PC-9 (cell line): ENCODE data around the gene PRSS21. TPM values are rescaled to one million over a fixed set of nuclear protein-coding genes. Genes with fewer than 3 reads are reported as not detected.

Experiments used
- BruUV-seq: library from RNA; stranded (reverse); fragments of 400-500 nt; replicated peaks from 2 replicates; lab custom pipeline; 2021; lab: Mats Ljungman, UMichigan
- CTCF ChIA-PET: fragments of 300-600 bp; sonication (Branson Sonifier 250); formaldehyde crosslinking; loops from one replicate; lab custom pipeline; 2022; ENCODE audit warnings: antibody characterized with exemption; lab: Charles Lee
- POLR2A ChIA-PET: fragments of 300-600 bp; sonication (Branson Sonifier 250); formaldehyde crosslinking; loops from one replicate; lab custom pipeline; 2022; ENCODE audit warnings: antibody characterized with exemption; ENCODE audit not compliant: unreplicated experiment; lab: Charles Lee
- DNase-seq, 2 experiments: peaks; one replicate each; pipeline versions ENCODE4 v3.0.0 to v3.0.0-alpha.2; 2015 to 2022; ENCODE audit warnings: mixed read lengths in 1 of 2
- H2AFZ ChIP-seq: fragments of 200-600 bp; sonication (generic); 2 replicates; pipeline ENCODE4 v1.8.1; 2017; ENCODE audit warnings: antibody characterized with exemption
- H3F3A ChIP-seq: fragments of 200-600 bp; sonication (generic); 2 replicates; pipeline ENCODE4 v1.8.1; 2017; ENCODE audit warnings: antibody characterized with exemption, mild to moderate bottlenecking, low read depth; ENCODE audit not compliant: insufficient read depth
- H3K27ac ChIP-seq: fragments of 200-600 bp; sonication (generic); 2 replicates; pipeline ENCODE4 v1.6.1; 2016; ENCODE audit warnings: mixed run types
- H3K27me3 ChIP-seq: fragments of 200-600 bp; sonication (generic); 2 replicates; pipeline ENCODE4 v1.6.1; 2016; ENCODE audit warnings: low read depth, mixed run types; ENCODE audit not compliant: insufficient read depth
- H3K36me3 ChIP-seq: fragments of 200-600 bp; sonication (generic); 2 replicates; pipeline ENCODE4 v1.6.1; 2016; ENCODE audit warnings: low read depth, mixed run types
- H3K4me1 ChIP-seq: fragments of 200-600 bp; sonication (generic); replicated peaks from 2 replicates; pipeline ENCODE4 v1.6.1; 2016; ENCODE audit warnings: mixed run types; ENCODE audit not compliant: insufficient read depth
- H3K4me2 ChIP-seq: fragments of 200-600 bp; sonication (generic); 2 replicates; pipeline ENCODE4 v1.6.1; 2017; ENCODE audit warnings: mixed run types
- H3K4me3 ChIP-seq: fragments of 200-600 bp; sonication (generic); 2 replicates; pipeline ENCODE4 v1.6.1; 2016; ENCODE audit warnings: mixed run types
- H3K79me2 ChIP-seq: fragments of 200-600 bp; sonication (generic); 2 replicates; pipeline ENCODE4 v1.6.1; 2017; ENCODE audit warnings: low read depth, mixed run types
- H3K9me2 ChIP-seq: fragments of 200-600 bp; sonication (generic); 2 replicates; pipeline ENCODE4 v1.8.1; 2017; ENCODE audit warnings: mild to moderate bottlenecking; ENCODE audit not compliant: insufficient read depth
- H3K9me3 ChIP-seq: fragments of 200-600 bp; sonication (generic); 2 replicates; pipeline ENCODE4 v1.8.1; 2016; ENCODE audit warnings: low read depth; ENCODE audit not compliant: insufficient read depth
- H4K20me1 ChIP-seq: fragments of 200-600 bp; sonication (generic); 2 replicates; pipeline ENCODE4 v1.8.1; 2017; ENCODE audit not compliant: insufficient read depth
- EZH2 ChIP-seq: fragments of 200-600 bp; sonication (generic); IDR thresholded peaks from 2 replicates; pipeline ENCODE4 v1.8.0; 2017; ENCODE audit warnings: antibody characterized with exemption, low read depth
- intact Hi-C: fragments of 100-400 bp; cut with micrococcal nuclease; formaldehyde crosslinking; loops from one replicate; pipeline ENCODE4 v1.10.0; 2022; ENCODE audit not compliant: unreplicated experiment
- total RNA-seq: library from RNA; stranded (reverse); gene quantifications from 2 replicates; pipeline ENCODE4 v1.2.3, GENCODE V29; 2021
- TF ChIP-seq, protein P1 (sequence below): fragments of 200-600 bp; sonication (generic); conservative IDR thresholded peaks from 2 replicates; pipeline ENCODE4 v1.6.1; 2017; ENCODE audit warnings: mixed run types, antibody characterized with exemption, mild to moderate bottlenecking, moderate library complexity

PRSS21 gene
- total RNA-seq, 1 experiment from 2014 or later: 61.2 TPM

DNA sequence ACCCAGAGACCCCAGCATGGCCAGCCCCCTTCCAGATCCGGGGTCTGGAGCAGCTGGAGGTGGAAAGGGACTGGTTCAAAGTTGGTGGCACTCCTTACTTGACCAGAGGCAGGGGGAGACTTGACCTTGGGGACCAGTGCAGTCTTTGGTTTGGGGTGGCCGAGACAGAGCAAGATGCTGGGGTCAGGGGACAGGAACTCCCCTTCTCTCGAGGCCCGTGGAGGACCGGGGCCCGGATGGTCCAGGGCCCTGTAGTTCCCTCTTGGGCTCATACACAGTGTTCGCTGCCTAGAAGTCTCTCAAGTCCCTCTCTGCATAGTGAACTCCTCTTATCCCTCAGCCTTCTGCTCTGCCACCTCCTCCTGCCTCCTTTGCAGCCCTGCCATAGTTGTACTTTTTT, 29.1 kb upstream of the PRSS21 start:
- TF ChIP-seq, protein P1, sequence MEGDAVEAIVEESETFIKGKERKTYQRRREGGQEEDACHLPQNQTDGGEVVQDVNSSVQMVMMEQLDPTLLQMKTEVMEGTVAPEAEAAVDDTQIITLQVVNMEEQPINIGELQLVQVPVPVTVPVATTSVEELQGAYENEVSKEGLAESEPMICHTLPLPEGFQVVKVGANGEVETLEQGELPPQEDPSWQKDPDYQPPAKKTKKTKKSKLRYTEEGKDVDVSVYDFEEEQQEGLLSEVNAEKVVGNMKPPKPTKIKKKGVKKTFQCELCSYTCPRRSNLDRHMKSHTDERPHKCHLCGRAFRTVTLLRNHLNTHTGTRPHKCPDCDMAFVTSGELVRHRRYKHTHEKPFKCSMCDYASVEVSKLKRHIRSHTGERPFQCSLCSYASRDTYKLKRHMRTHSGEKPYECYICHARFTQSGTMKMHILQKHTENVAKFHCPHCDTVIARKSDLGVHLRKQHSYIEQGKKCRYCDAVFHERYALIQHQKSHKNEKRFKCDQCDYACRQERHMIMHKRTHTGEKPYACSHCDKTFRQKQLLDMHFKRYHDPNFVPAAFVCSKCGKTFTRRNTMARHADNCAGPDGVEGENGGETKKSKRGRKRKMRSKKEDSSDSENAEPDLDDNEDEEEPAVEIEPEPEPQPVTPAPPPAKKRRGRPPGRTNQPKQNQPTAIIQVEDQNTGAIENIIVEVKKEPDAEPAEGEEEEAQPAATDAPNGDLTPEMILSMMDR: no peak
- no peak for TF ChIP-seq EZH2
- Histone ChIP-seq H3K9me3 (no peaks in the 10 kb centered on the region), H3K4me1 (no peaks in the 10 kb centered on the region), H2AFZ (no peak overlapping the region), H4K20me1 (no peaks in the 10 kb centered on the region), H3K27me3 (peaks cover 3% of the 10 kb centered on the region; the same call in 1 of the 2 replicates), H3K36me3 (no peaks in the 10 kb centered on the region), H3K4me2 (no peak overlapping the region), H3K9me2 (no peaks in the 10 kb centered on the region), H3K79me2 (no peaks in the 10 kb centered on the region), H3K4me3 (no peak overlapping the region), H3F3A (peaks cover 12% of the 10 kb centered on the region; the same call in 1 of the 2 replicates), H3K27ac (no peak overlapping the region)
- DNase-seq: no peak
- intact Hi-C loops: no loop called here
- POLR2A ChIA-PET: no interaction called here
- BruUV-seq: no TSS peak
- CTCF ChIA-PET: no interaction called here

DNA sequence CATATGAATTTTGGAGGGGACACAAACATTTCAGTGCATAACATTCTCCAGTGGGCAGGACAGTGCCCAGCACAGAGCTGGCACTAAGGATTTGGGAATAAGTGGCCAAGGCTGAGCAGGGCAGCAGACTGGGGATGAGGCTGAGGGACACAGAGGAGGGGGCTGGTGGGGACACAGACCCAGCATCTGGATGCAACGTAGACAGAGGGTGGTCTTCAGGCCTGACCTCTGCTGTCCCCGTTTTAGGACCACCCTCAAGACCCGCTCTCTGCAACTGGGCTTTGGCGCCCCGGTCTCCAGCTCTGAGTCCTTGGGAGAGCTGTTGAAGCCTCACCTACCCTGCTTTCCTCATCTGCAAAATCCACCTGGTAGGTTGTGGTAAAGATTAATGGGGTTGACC, 26.4 kb upstream of the PRSS21 start:
- no peak for DNase-seq
- Histone ChIP-seq H3K4me2 (no peak overlapping the region), H4K20me1 (no peaks in the 10 kb centered on the region), H3K4me1 (peaks cover 26% of the 10 kb centered on the region), H3K79me2 (no peaks in the 10 kb centered on the region), H3K4me3 (no peak overlapping the region), H3K27ac (no peak overlapping the region), H3F3A (peaks cover 37% of the 10 kb centered on the region), H3K9me3 (no peaks in the 10 kb centered on the region), H3K27me3 (peaks cover 3% of the 10 kb centered on the region; the same call in 1 of the 2 replicates), H3K36me3 (no peaks in the 10 kb centered on the region), H3K9me2 (no peaks in the 10 kb centered on the region), H2AFZ (no peak overlapping the region)
- intact Hi-C loops: no loop called here
- TF ChIP-seq, protein P1: no peak
- no peak for TF ChIP-seq EZH2
- POLR2A ChIA-PET: no interaction called here
- CTCF ChIA-PET: no interaction called here
- BruUV-seq: no TSS peak

DNA sequence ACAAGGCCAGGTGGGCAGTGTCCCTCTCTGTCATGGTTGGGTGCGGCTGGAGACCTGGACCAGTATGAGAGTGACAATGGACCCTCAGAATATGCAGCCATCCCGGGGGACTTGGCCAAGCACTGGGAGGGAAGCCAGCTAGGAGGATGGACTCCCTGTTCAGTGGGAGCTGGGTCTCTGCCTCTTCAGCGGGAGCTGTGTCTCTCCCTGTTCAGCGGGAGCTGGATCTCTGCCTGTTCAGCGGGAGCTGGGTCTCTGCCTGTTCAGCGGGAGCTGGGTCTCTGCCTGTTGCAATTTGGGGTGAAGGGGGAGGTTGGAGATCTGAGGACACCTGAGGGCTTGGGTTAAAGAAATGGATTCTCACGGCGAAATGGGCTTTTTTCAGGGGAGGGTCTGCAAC, 25.9 kb upstream of the PRSS21 start:
- Histone ChIP-seq H3K27ac (no peak overlapping the region), H4K20me1 (no peaks in the 10 kb centered on the region), H3K9me2 (no peaks in the 10 kb centered on the region), H3F3A (peaks cover 40% of the 10 kb centered on the region), H3K9me3 (no peaks in the 10 kb centered on the region), H3K4me2 (no peak overlapping the region), H3K27me3 (peaks cover 3% of the 10 kb centered on the region; the same call in 1 of the 2 replicates), H3K36me3 (no peaks in the 10 kb centered on the region), H3K4me1 (peaks cover 32% of the 10 kb centered on the region), H3K4me3 (no peak overlapping the region), H2AFZ (no peak overlapping the region), H3K79me2 (no peaks in the 10 kb centered on the region)
- intact Hi-C loops: no loop called here
- POLR2A ChIA-PET: no interaction called here
- no TSS peak for BruUV-seq
- CTCF ChIA-PET: no interaction called here
- no peak for DNase-seq
- TF ChIP-seq EZH2: no peak
- TF ChIP-seq, protein P1: no peak
